ENCODE measurements around the gene B3GNT5.

DNA sequence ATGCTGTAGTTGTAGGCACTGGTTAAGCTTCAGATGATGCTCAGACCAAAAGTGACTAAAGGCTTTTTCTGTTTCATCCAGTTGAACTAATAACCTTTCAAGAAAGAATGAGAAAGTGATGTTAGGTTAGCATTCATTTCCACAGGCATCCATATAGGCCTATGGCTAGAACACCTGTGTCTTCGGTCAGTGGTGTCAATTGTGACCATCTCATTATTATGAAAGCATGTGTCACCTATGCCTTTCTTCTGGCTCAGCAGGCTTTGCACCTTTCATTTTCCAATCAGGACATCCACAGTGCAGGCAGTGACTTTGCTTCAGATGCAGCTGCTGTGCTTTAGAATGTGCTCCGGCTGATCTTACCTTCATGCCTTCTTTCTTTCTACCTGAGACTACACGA is 57.9 kb downstream of the B3GNT5 start:
- TF ChIP-seq, protein P1, sequence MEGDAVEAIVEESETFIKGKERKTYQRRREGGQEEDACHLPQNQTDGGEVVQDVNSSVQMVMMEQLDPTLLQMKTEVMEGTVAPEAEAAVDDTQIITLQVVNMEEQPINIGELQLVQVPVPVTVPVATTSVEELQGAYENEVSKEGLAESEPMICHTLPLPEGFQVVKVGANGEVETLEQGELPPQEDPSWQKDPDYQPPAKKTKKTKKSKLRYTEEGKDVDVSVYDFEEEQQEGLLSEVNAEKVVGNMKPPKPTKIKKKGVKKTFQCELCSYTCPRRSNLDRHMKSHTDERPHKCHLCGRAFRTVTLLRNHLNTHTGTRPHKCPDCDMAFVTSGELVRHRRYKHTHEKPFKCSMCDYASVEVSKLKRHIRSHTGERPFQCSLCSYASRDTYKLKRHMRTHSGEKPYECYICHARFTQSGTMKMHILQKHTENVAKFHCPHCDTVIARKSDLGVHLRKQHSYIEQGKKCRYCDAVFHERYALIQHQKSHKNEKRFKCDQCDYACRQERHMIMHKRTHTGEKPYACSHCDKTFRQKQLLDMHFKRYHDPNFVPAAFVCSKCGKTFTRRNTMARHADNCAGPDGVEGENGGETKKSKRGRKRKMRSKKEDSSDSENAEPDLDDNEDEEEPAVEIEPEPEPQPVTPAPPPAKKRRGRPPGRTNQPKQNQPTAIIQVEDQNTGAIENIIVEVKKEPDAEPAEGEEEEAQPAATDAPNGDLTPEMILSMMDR (IDR thresholded peaks at IDR 0.05; ENCODE audit: low read depth, low read length) = no peak
- no peak for TF ChIP-seq EZH2phosphoT487 (IDR thresholded peaks at IDR 0.05; ENCODE audit: low read depth)

Data from OCI-LY3 (cell line).